Colonic mucosa (tissue), 4 donors: Measurements from ENCODE around the gene IFNE. TPM values are rescaled to one million over a fixed set of nuclear protein-coding genes. Genes with fewer than 3 reads are reported as not detected.

Source experiments
- DNase-seq: peaks from one replicate; pipeline ENCODE4 v3.0.0-alpha.2; 2020
- H3K27ac ChIP-seq: fragments of 200-600 bp; one replicate; pipeline ENCODE4 v1.8.0; 2021
- H3K27me3 ChIP-seq: fragments of 200-600 bp; one replicate; pipeline ENCODE4 v1.8.0; 2021
- H3K36me3 ChIP-seq: fragments of 200-600 bp; one replicate; pipeline ENCODE4 v1.8.0; 2021
- H3K4me1 ChIP-seq: fragments of 200-600 bp; one replicate; pipeline ENCODE4 v1.8.0; 2021; ENCODE audit warnings: mild to moderate bottlenecking
- H3K4me3 ChIP-seq: fragments of 200-600 bp; one replicate; pipeline ENCODE4 v1.8.0; 2021
- H3K9ac ChIP-seq, 2 donors: one replicate each; pipeline ENCODE4 v1.7.0; 2013; ENCODE audit warnings: control low read depth in 2 of 2, low read depth in 2 of 2, low read length in 2 of 2
- H3K9me3 ChIP-seq: fragments of 200-600 bp; one replicate; pipeline ENCODE4 v1.8.0; 2021
- intact Hi-C: fragments of 100-400 bp; cut with DNase I; formaldehyde crosslinking; loops from one replicate; pipeline ENCODE4 v1.14.1; 2022
- total RNA-seq, 2 donors: library from RNA; stranded (reverse); fragmentation: NEBNext Ultra II Directional in 1 of 2; extraction: Animal tissue kit (Norgen Biotek cat#: 25700) in 1 of 2; gene quantifications; one replicate each; pipeline ENCODE4 v1.2.1, GENCODE V29; 2021
- TF ChIP-seq, protein P1 (sequence below): fragments of 200-600 bp; IDR thresholded peaks from one replicate; pipeline ENCODE4 v1.8.0; 2022; ENCODE audit warnings: antibody characterized with exemption, mild to moderate bottlenecking
- donor health status: healthy.
- donor health status: DM: no; HTN: no; CAD: no.
- donor health status: DM: no; HTN: no; CAD: no.

IFNE gene
- total RNA-seq, 2 donors from 2014 or later: not detected

DNA sequence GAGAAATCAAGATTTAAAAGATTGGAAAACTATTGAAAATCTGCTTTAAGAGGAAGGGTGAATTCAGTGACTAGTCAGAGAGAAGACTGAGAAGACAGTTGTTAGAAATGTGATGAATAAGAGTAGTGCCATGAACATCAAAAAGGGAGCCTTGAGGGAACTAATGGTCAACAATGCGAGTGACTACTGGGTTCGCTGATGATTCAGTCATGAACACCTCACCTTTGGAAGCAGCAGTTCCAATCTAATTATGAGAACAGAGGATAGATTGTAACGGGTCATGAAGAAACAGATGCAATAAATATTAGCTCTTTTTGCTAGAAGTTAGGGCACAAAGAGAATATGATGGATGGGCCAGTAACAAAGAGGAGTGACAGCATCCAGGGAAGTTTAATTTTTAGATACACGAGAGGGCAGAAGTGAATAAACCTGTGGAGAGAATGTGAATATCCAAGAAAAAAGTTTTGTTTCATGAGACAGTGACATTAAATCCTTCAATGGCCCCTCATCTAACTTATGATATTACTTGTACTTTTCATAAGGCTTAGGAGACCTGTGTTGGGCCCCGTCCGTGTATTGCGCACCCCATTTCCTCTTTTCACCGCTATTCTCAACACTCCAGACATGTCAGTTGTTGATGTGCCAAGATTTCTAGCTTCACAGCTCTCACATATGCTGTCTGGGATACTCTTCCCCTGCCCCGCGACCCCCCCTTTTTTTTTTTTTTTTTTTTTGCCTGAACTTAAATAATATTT, 23.5 kb upstream of the IFNE start:
- Histone ChIP-seq H3K36me3 (no peaks in the 10 kb centered on the region), H3K27ac (no peak overlapping the region), H3K27me3 (no peaks in the 10 kb centered on the region), H3K9me3 (no peaks in the 10 kb centered on the region), H3K9ac (no peak overlapping the region), H3K4me1 (no peaks in the 10 kb centered on the region), H3K4me3 (no peak overlapping the region)
- DNase-seq: no peak
- intact Hi-C loops: loop anchor here (10.0 kb wide), 1 partner anchor 179 kb away; no protein-coding TSS in a partner anchor
- TF ChIP-seq, protein P1, sequence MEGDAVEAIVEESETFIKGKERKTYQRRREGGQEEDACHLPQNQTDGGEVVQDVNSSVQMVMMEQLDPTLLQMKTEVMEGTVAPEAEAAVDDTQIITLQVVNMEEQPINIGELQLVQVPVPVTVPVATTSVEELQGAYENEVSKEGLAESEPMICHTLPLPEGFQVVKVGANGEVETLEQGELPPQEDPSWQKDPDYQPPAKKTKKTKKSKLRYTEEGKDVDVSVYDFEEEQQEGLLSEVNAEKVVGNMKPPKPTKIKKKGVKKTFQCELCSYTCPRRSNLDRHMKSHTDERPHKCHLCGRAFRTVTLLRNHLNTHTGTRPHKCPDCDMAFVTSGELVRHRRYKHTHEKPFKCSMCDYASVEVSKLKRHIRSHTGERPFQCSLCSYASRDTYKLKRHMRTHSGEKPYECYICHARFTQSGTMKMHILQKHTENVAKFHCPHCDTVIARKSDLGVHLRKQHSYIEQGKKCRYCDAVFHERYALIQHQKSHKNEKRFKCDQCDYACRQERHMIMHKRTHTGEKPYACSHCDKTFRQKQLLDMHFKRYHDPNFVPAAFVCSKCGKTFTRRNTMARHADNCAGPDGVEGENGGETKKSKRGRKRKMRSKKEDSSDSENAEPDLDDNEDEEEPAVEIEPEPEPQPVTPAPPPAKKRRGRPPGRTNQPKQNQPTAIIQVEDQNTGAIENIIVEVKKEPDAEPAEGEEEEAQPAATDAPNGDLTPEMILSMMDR: no peak

DNA sequence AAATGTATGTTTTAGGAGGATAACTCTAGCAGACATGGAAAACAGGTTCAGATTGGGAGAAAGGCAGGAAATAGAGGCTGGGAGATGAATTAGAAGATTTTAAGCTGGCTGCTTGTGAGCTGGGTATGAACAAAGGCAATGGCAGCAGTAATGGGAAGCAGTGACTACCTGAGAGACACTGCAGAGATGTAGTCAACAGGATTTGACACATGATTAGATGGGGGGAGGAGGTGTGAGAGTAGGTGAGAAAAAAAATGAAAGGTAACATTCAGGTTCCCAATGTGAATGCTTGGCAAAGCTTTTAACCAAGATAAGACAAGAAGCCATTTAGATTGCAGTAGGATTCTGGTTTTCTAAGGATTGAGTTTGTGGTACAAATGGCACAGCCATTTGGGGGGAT, 22.8 kb upstream of the IFNE start:
- TF ChIP-seq, protein P1: no peak
- DNase-seq: no peak
- intact Hi-C loops: loop anchor here (10.0 kb wide), 1 partner anchor 180 kb away; no protein-coding TSS in a partner anchor
- no peaks in the 10 kb centered on the region for H3K27me3 ChIP-seq
- H3K4me1 ChIP-seq: no peaks in the 10 kb centered on the region
- H3K4me3 ChIP-seq: no peak overlapping the region
- no peak overlapping the region for H3K9ac ChIP-seq
- H3K36me3 ChIP-seq: no peaks in the 10 kb centered on the region
- H3K27ac ChIP-seq: no peak overlapping the region
- H3K9me3 ChIP-seq: no peaks in the 10 kb centered on the region

DNA sequence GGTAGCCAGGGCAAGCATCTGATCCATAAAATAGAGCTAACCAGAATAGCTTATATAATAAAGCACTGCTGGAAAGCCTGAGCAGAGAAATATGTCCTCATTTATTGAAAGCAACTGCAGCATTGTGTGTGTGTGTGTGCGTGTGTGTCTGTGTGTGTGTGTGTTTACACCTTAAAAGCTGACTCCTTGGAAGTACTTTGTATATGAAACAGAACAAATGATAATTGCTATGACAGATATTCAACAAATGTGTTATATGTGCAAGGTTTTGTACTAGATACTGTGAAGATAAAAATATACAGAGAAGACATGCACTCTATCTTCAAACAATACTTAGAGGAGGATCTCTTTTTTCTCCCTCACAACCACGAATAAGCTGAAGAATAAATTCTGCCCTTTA, 22.0 kb upstream of the IFNE start:
- Histone ChIP-seq H3K27ac (no peak overlapping the region), H3K27me3 (no peaks in the 10 kb centered on the region), H3K9me3 (no peaks in the 10 kb centered on the region), H3K9ac (no peak overlapping the region), H3K36me3 (no peaks in the 10 kb centered on the region), H3K4me3 (no peak overlapping the region), H3K4me1 (no peaks in the 10 kb centered on the region)
- DNase-seq: no peak
- intact Hi-C loops: loop anchor here (10.0 kb wide), 1 partner anchor 181 kb away; no protein-coding TSS in a partner anchor
- TF ChIP-seq, protein P1: no peak

DNA sequence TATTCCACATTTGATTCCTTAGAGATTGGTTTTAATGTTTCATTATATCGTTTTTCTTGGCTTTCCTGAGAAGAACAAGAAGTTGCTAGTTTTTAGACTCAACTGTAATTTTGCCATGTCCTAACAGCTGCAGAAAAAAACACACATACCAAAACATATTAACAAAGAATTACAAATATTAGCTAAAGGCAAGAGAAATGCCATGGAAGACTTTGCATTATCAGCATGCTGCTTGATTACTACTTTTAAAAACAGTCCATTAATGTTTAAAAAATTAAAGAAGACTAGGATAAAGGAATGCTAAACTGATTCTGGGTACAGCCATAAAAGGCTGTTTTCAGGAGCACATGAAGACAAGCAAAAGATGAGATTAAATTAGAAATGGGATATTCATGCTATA, 20.5 kb upstream of the IFNE start:
- H3K27ac ChIP-seq: no peak overlapping the region
- H3K9me3 ChIP-seq: no peaks in the 10 kb centered on the region
- DNase-seq: no peak
- H3K9ac ChIP-seq: no peak overlapping the region
- no peaks in the 10 kb centered on the region for H3K36me3 ChIP-seq
- H3K4me3 ChIP-seq: no peak overlapping the region
- H3K4me1 ChIP-seq: no peaks in the 10 kb centered on the region
- no peaks in the 10 kb centered on the region for H3K27me3 ChIP-seq
- intact Hi-C loops: loop anchor here (10.0 kb wide), 1 partner anchor 182 kb away; no protein-coding TSS in a partner anchor
- TF ChIP-seq, protein P1: no peak

DNA sequence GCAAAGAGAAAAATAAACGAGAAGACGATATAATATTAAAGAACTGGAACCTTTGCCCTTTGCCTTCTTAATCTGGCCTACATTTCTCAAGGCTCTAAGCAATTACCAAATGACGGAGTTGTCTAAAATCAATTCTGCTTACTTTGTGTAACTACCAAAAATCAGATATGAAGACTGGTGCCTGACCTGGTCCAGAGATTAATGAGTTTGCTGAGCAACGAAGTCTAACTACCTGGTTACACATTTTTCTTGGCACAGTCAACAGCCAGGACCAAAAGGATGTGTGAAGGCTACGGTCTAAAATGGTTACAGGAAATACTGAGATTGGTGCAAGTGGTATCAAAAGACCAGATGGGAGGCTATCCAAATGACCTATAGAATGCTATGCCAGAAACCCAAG, 17.8 kb upstream of the IFNE start:
- no peak for DNase-seq
- no peak overlapping the region for H3K9ac ChIP-seq
- TF ChIP-seq, protein P1: no peak
- H3K4me1 ChIP-seq: no peaks in the 10 kb centered on the region
- H3K27me3 ChIP-seq: no peaks in the 10 kb centered on the region
- H3K4me3 ChIP-seq: no peak overlapping the region
- no peaks in the 10 kb centered on the region for H3K36me3 ChIP-seq
- no peak overlapping the region for H3K27ac ChIP-seq
- H3K9me3 ChIP-seq: no peaks in the 10 kb centered on the region
- intact Hi-C loops: loop anchor here (10.0 kb wide), 1 partner anchor 185 kb away; no protein-coding TSS in a partner anchor
